Kidney glomerular epithelial cell (primary cell): ENCODE results near the gene MED13.
A peak's percentile ranks its signal among the peaks of the same experiment; 100 is the strongest.
"Not testable (repeated sequence)": the region's sequence is repeated elsewhere in the genome, so short reads cannot be mapped to it uniquely, and the experiment has no call there.

Experiments used
- DNase-seq: peaks from one replicate; lab custom pipeline; 2025; lab: John Stamatoyannopoulos, UW

Gene MED13

GRCh38 chr17:62051053-62051452 is 14.0 kb downstream of the MED13 start:
- DNase-seq, result no peak

- no peak for DNase-seq
These were observed 15.8 kb downstream of the MED13 start for GRCh38 chr17:62049299-62049698.

- DNase-seq, result no peak
These were observed 16.8 kb downstream of the MED13 start for GRCh38 chr17:62048262-62048661.

GRCh38 chr17:62045517-62045916 is 19.6 kb downstream of the MED13 start:
- no peak for DNase-seq

- no peak for DNase-seq
These were observed 20.0 kb downstream of the MED13 start for GRCh38 chr17:62045109-62045508.

- no peak for DNase-seq
These were observed 21.5 kb downstream of the MED13 start for GRCh38 chr17:62043602-62044001.

GRCh38 chr17:62043140-62043539 is 21.9 kb downstream of the MED13 start:
- no peak for DNase-seq

- no peak for DNase-seq
These were observed 26.8 kb downstream of the MED13 start for GRCh38 chr17:62038248-62038647.

GRCh38 chr17:62033317-62033716 is 31.8 kb downstream of the MED13 start:
- no peak for DNase-seq

GRCh38 chr17:62032480-62032879 is 32.6 kb downstream of the MED13 start:
- DNase-seq, result no peak

GRCh38 chr17:62030264-62030663 is 34.8 kb downstream of the MED13 start:
- DNase-seq, result no peak

GRCh38 chr17:62024866-62025265 is 40.2 kb downstream of the MED13 start:
- no peak for DNase-seq

- peak; percentile 34 for DNase-seq
These were observed 47.2 kb downstream of the MED13 start for GRCh38 chr17:62017912-62018311.

GRCh38 chr17:62017496-62017895 is 47.6 kb downstream of the MED13 start:
- peak; percentile 37 for DNase-seq

GRCh38 chr17:62014526-62014925 is 50.6 kb downstream of the MED13 start:
- no peak for DNase-seq

GRCh38 chr17:62009220-62009619 is 55.9 kb downstream of the MED13 start:
- no peak for DNase-seq

- no peak for DNase-seq
These were observed 56.8 kb downstream of the MED13 start for GRCh38 chr17:62008294-62008693.

GRCh38 chr17:62004388-62004787 is 60.7 kb downstream of the MED13 start:
- no peak for DNase-seq

GRCh38 chr17:62003141-62003540 is 61.9 kb downstream of the MED13 start:
- DNase-seq, result not testable (repeated sequence)

GRCh38 chr17:62001105-62001504 is 64.0 kb downstream of the MED13 start:
- DNase-seq, result no peak

GRCh38 chr17:62000186-62000585 is 64.9 kb downstream of the MED13 start:
- no peak for DNase-seq

GRCh38 chr17:61998534-61998933 is 66.5 kb downstream of the MED13 start:
- not testable (repeated sequence) for DNase-seq

- DNase-seq, result peak; percentile 46
These were observed 67.4 kb downstream of the MED13 start for GRCh38 chr17:61997664-61998063.

GRCh38 chr17:61996916-61997605 is 68.0 kb downstream of the MED13 start:
- no peak for DNase-seq
